HEK293 (cell line): ENCODE measurements around the gene ST3GAL5.

Source experiments
- ATF2 ChIP-seq: fragments of 450-650 bp; formaldehyde crosslinking; IDR thresholded peaks from 2 replicates; pipeline ENCODE4 v1.5.1; 2016; ENCODE audit warnings: missing biosample characterization, missing genetic modification characterization, low read depth
- CTCF ChIP-seq: fragments of 450-650 bp; formaldehyde crosslinking; IDR thresholded peaks from 2 replicates; pipeline ENCODE4 v1.5.1; 2016; ENCODE audit warnings: missing biosample characterization, missing genetic modification characterization
- FEZF1 ChIP-seq: fragments of 450-650 bp; formaldehyde crosslinking; IDR thresholded peaks from 2 replicates; pipeline ENCODE4 v1.5.1; 2016; ENCODE audit warnings: missing biosample characterization, missing genetic modification characterization
- SP2 ChIP-seq: fragments of 450-650 bp; formaldehyde crosslinking; IDR thresholded peaks from 2 replicates; pipeline ENCODE4 v1.5.1; 2016; ENCODE audit warnings: missing biosample characterization, missing genetic modification characterization
- YY1 ChIP-seq: fragments of 450-650 bp; formaldehyde crosslinking; IDR thresholded peaks from 2 replicates; pipeline ENCODE4 v1.5.1; 2018; ENCODE audit warnings: missing biosample characterization, missing genetic modification characterization
- ZBTB7A ChIP-seq: fragments of 450-650 bp; formaldehyde crosslinking; IDR thresholded peaks from 2 replicates; pipeline ENCODE4 v1.5.1; 2016; ENCODE audit warnings: low read depth, missing biosample characterization, missing genetic modification characterization
- ZBTB8A ChIP-seq: fragments of 450-650 bp; formaldehyde crosslinking; IDR thresholded peaks from 2 replicates; pipeline ENCODE4 v1.5.1; 2016; ENCODE audit warnings: missing biosample characterization, missing genetic modification characterization
- ZNF211 ChIP-seq: fragments of 450-650 bp; formaldehyde crosslinking; IDR thresholded peaks from 2 replicates; pipeline ENCODE4 v1.5.1; 2016; ENCODE audit warnings: low read depth, missing biosample characterization, missing genetic modification characterization
- ZNF23 ChIP-seq: fragments of 450-650 bp; formaldehyde crosslinking; IDR thresholded peaks from 2 replicates; pipeline ENCODE4 v1.5.1; 2016; ENCODE audit warnings: missing biosample characterization, missing genetic modification characterization, borderline replicate concordance
- ZNF416 ChIP-seq: fragments of 450-650 bp; formaldehyde crosslinking; IDR thresholded peaks from 2 replicates; pipeline ENCODE4 v1.5.1; 2016; ENCODE audit warnings: missing biosample characterization, missing genetic modification characterization
- ZNF596 ChIP-seq: fragments of 450-650 bp; IDR thresholded peaks from 2 replicates; pipeline ENCODE4 v1.5.0; 2018; ENCODE audit warnings: missing biosample characterization, mild to moderate bottlenecking, missing genetic modification characterization, moderate library complexity
- TF ChIP-seq, protein P1 (sequence below): fragments of 450-650 bp; formaldehyde crosslinking; IDR thresholded peaks from 2 replicates; pipeline ENCODE4 v1.5.1; 2016; ENCODE audit warnings: missing biosample characterization, missing genetic modification characterization
- TF ChIP-seq, protein P2 (sequence below): fragments of 450-650 bp; formaldehyde crosslinking; IDR thresholded peaks from 2 replicates; pipeline ENCODE4 v1.5.1; 2016; ENCODE audit warnings: missing biosample characterization, missing genetic modification characterization

GRCh38 chr2:85828725-85829124 is 60.1 kb downstream of the ST3GAL5 start:
- TF ChIP-seq ATF2 (tag by site-specific recombination) = no peak
- no peak for TF ChIP-seq ZBTB7A (tag by site-specific recombination)
- TF ChIP-seq CTCF (tag by site-specific recombination) = no peak
- TF ChIP-seq ZBTB8A (tag by site-specific recombination) = no peak
- TF ChIP-seq ZNF596 = no peak
- no peak for TF ChIP-seq ZNF416
- no peak for TF ChIP-seq ZNF23 (tag by site-specific recombination)
- TF ChIP-seq, protein P1, sequence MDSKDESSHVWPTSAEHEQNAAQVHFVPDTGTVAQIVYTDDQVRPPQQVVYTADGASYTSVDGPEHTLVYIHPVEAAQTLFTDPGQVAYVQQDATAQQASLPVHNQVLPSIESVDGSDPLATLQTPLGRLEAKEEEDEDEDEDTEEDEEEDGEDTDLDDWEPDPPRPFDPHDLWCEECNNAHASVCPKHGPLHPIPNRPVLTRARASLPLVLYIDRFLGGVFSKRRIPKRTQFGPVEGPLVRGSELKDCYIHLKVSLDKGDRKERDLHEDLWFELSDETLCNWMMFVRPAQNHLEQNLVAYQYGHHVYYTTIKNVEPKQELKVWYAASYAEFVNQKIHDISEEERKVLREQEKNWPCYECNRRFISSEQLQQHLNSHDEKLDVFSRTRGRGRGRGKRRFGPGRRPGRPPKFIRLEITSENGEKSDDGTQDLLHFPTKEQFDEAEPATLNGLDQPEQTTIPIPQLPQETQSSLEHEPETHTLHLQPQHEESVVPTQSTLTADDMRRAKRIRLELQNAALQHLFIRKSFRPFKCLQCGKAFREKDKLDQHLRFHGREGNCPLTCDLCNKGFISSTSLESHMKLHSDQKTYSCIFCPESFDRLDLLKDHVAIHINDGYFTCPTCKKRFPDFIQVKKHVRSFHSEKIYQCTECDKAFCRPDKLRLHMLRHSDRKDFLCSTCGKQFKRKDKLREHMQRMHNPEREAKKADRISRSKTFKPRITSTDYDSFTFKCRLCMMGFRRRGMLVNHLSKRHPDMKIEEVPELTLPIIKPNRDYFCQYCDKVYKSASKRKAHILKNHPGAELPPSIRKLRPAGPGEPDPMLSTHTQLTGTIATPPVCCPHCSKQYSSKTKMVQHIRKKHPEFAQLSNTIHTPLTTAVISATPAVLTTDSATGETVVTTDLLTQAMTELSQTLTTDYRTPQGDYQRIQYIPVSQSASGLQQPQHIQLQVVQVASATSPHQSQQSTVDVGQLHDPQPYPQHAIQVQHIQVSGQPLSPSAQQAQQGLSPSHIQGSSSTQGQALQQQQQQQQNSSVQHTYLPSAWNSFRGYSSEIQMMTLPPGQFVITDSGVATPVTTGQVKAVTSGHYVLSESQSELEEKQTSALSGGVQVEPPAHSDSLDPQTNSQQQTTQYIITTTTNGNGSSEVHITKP = no peak
- no peak for TF ChIP-seq FEZF1 (tag by site-specific recombination)
- no peak for TF ChIP-seq YY1 (tag by site-specific recombination)
- TF ChIP-seq ZNF211 (tag by site-specific recombination) = no peak
- TF ChIP-seq, protein P2, sequence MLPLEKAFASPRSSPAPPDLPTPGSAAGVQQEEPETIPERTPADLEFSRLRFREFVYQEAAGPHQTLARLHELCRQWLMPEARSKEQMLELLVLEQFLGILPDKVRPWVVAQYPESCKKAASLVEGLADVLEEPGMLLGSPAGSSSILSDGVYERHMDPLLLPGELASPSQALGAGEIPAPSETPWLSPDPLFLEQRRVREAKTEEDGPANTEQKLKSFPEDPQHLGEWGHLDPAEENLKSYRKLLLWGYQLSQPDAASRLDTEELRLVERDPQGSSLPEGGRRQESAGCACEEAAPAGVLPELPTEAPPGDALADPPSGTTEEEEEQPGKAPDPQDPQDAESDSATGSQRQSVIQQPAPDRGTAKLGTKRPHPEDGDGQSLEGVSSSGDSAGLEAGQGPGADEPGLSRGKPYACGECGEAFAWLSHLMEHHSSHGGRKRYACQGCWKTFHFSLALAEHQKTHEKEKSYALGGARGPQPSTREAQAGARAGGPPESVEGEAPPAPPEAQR (tag by site-specific recombination) = no peak
- TF ChIP-seq SP2 (tag by site-specific recombination) = no peak
